Mesodermal cell (in vitro differentiated cells): ENCODE results near the gene GET3.
"Not testable (repeated sequence)": the region's sequence is repeated elsewhere in the genome, so short reads cannot be mapped to it uniquely, and the experiment has no call there.

Source experiments
- H3K27ac ChIP-seq: 2 replicates; pipeline ENCODE4 v1.7.0; 2013; ENCODE audit warnings: mild to moderate bottlenecking, low read depth, low read length, moderate library complexity; ENCODE audit not compliant: severe bottlenecking
- H3K36me3 ChIP-seq: 2 replicates; pipeline ENCODE4 v1.7.1; 2013; ENCODE audit warnings: mild to moderate bottlenecking, low read length, moderate library complexity; ENCODE audit not compliant: control insufficient read depth, insufficient read depth
- H3K4me1 ChIP-seq: one replicate; pipeline ENCODE4 v1.7.1; 2013; ENCODE audit warnings: mild to moderate bottlenecking, low read length; ENCODE audit not compliant: insufficient read depth, control insufficient read depth, poor library complexity, severe bottlenecking
- H3K4me3 ChIP-seq: 2 replicates; pipeline ENCODE4 v1.7.0; 2013; ENCODE audit warnings: low read length, control low read depth, mild to moderate bottlenecking; ENCODE audit not compliant: insufficient read depth, poor library complexity, severe bottlenecking; ENCODE audit errors: extremely low read depth
- H3K9me3 ChIP-seq: 2 replicates; pipeline ENCODE4 v1.7.1; 2013; ENCODE audit warnings: mild to moderate bottlenecking, low read length, moderate library complexity; ENCODE audit not compliant: control insufficient read depth
- WGBS, 2 experiments: methylation state at CpG; one replicate each; pipeline ENCODE4 v1.1.5; 2013; ENCODE audit warnings: missing lambda C conversion rate in 2 of 2; ENCODE audit not compliant: insufficient coverage in 2 of 2; 5-methylcytosine and 5-hydroxymethylcytosine counted together

GET3 gene

DNA sequence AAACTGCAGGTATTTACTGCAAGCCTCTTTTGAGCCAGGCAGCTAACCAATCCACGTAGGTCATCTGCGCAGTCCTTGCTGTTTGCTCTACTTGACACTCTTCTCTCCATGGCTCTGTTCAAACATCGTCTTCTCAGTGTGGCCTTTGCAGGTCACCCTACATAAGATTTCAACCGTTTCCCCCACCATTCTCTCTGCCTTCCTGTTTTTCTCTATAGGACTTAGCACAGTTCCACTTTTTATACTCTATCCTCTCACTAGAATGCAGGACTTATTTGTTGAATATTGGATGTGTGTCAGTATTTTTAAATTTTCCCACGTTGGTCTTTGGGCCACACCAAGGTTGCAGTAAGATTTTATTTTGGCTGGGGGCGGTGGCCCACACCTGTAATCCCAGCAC lies 39.2 kb upstream of the GET3 start:
- no peaks in the 10 kb centered on the region for H3K9me3 ChIP-seq
- H3K27ac ChIP-seq, result no peak overlapping the region
- no peak overlapping the region for H3K4me3 ChIP-seq
- H3K4me1 ChIP-seq, result peaks cover 4% of the 10 kb centered on the region
- peaks cover 46% of the 10 kb centered on the region for H3K36me3 ChIP-seq
- WGBS, 2 experiments, result 85 to 96% methylated on average over 4 to 5 of the region's 6 CpGs

DNA sequence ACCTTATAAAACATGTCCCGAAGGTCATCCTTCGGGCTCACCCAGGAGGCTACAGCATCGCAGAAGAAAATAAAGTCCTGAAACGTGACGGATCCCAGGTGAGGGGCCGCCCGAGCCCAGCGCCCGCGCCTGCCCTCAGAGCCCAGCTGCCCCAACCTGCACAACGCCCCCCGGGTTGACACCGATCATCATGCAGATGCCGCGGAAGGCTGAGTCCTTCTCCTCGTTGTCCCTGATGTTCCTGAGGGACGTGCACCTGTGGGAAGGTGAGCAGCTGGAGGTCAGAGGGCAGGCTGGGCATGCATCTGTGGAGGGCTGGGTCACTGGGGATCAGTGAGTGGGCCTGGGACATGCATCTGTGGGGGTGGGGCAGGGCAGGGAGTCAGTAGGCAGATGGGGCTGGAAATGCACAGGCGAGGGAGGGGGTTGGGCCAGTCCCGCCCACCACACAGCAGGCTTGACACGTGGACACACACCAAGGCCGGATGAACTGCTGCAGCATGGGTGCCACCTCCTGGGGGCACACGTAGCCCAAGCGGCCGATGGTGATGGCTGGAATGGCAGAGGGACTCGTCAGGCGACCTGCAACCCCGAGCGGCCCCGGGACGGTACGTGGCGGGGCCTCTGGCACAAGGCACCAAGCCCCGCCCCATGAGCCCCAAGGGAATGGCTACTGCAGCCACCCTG lies 35.6 kb upstream of the GET3 start:
- H3K36me3 ChIP-seq, result peaks cover 82% of the 10 kb centered on the region
- H3K27ac ChIP-seq, result no peak overlapping the region
- H3K9me3 ChIP-seq, result no peaks in the 10 kb centered on the region
- no peaks in the 10 kb centered on the region for H3K4me1 ChIP-seq
- H3K4me3 ChIP-seq, result no peak overlapping the region
- WGBS, 2 experiments, result 96 to 98% methylated on average over 30 to 32 of the region's 33 CpGs

GRCh38 chr19:12703046-12703445 lies 34.3 kb upstream of the GET3 start:
- Histone ChIP-seq H3K9me3 (no peaks in the 10 kb centered on the region), H3K4me1 (no peaks in the 10 kb centered on the region), H3K4me3 (no peak overlapping the region), H3K27ac (peak overlapping the region; percentile 8), H3K36me3 (peaks cover 95% of the 10 kb centered on the region)
- WGBS, 2 experiments, result 54 to 55% methylated on average over 8 to 9 of the region's 9 CpGs

DNA sequence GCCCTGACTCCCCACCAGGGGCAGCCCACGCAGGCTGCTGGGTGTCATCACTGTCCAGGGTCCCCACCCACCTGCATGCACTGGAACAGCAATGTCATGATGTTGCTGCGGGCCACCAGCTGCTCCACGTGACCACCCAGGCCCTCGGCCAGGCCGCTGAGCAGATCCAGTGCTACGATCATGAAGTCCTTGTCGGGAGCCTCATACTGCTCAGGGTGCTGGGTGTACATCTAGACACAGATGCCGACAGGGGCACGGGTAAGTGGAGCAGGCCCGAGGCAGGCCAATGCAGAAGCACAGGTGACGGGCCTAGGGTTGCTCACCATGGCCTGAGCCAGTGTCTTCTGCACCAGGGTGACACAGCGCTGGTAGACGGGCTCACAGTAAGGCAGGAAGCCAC lies 32.1 kb upstream of the GET3 start:
- 96 to 97% methylated on average over 13 of the region's 13 CpGs for WGBS, 2 experiments
- peaks cover 95% of the 10 kb centered on the region for H3K36me3 ChIP-seq
- no peaks in the 10 kb centered on the region for H3K9me3 ChIP-seq

GRCh38 chr19:12705654-12706331 lies 31.5 kb upstream of the GET3 start:
- 95 to 96% methylated on average over 21 to 24 of the region's 29 CpGs for WGBS, 2 experiments
- H3K36me3 ChIP-seq, result peaks cover 98% of the 10 kb centered on the region

More for the DNA sequence above, 32.1 kb upstream of the GET3 start:
- no peak overlapping the region for H3K27ac ChIP-seq
- H3K4me3 ChIP-seq, result no peak overlapping the region
- H3K4me1 ChIP-seq, result no peaks in the 10 kb centered on the region

GRCh38 chr19:12706332-12706718 lies 31.0 kb upstream of the GET3 start:
- H3K9me3 ChIP-seq, result no peaks in the 10 kb centered on the region
- no peak overlapping the region for H3K27ac ChIP-seq
- 94 to 95% methylated on average over 12 to 13 of the region's 13 CpGs for WGBS, 2 experiments
- peaks cover 98% of the 10 kb centered on the region for H3K36me3 ChIP-seq
- H3K4me3 ChIP-seq, result no peak overlapping the region
- H3K4me1 ChIP-seq, result no peaks in the 10 kb centered on the region

More at GRCh38 chr19:12705654-12706331, 31.5 kb upstream of the GET3 start:
- no peaks in the 10 kb centered on the region for H3K9me3 ChIP-seq
- no peak overlapping the region for H3K27ac ChIP-seq
- H3K4me3 ChIP-seq, result no peak overlapping the region
- H3K4me1 ChIP-seq, result no peaks in the 10 kb centered on the region

DNA sequence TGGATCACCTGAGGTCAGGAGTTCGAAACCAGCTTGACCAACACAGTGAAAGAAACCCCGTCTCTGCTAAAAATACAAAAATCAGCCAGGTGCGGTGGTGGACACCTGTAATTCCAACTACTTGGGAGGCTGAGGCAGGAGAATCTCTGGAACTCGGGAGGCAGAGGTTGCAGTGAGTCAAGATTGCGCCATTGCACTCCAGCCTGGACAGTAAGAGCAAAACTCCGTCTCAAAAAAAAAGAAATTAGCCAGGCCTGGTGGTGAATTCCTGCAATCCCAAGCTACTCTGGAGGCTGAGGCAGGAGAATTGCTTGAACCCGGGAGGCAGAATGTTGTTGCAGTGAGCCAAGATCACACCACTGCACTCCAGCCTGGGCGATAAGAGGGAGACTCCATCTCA lies 28.7 kb upstream of the GET3 start:
- Histone ChIP-seq H3K36me3 (peaks cover 92% of the 10 kb centered on the region), H3K4me1 (no peaks in the 10 kb centered on the region)
- WGBS, 2 experiments, result 94 to 99% methylated on average over 6 to 8 of the region's 8 CpGs

GRCh38 chr19:12711187-12711586 lies 26.1 kb upstream of the GET3 start:
- no peaks in the 10 kb centered on the region for H3K9me3 ChIP-seq
- 98 to 99% methylated on average over 13 of the region's 17 CpGs for WGBS, 2 experiments
- H3K27ac ChIP-seq, result no peak overlapping the region
- H3K36me3 ChIP-seq, result peaks cover 91% of the 10 kb centered on the region
- no peak overlapping the region for H3K4me3 ChIP-seq
- no peaks in the 10 kb centered on the region for H3K4me1 ChIP-seq

More for the DNA sequence above, 28.7 kb upstream of the GET3 start:
- Histone ChIP-seq H3K27ac (no peak overlapping the region), H3K9me3 (no peaks in the 10 kb centered on the region), H3K4me3 (no peak overlapping the region)

GRCh38 chr19:12712077-12712476 lies 25.2 kb upstream of the GET3 start:
- H3K36me3 ChIP-seq, result peaks cover 91% of the 10 kb centered on the region

DNA sequence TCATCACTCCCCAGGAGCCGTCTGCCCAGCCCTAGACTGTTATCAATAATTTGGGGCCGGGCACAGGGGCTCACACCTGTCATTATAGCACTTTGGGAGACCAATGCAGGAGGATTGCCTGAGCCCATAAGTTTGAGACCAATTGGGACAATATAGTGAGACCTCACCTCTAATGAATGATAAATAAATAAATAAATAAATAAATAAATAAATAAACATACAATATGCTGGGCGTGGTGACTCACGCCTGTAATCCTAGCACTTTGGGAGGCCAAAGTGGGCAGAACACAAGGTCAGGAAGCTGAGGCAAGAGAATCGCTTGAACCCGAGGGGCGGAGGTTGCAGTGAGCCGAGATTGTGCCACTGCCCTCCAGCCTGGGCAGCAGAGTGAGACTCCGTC lies 24.0 kb upstream of the GET3 start:
- not testable (repeated sequence) for H3K4me1 ChIP-seq, H3K27ac ChIP-seq, H3K4me3 ChIP-seq, H3K9me3 ChIP-seq
- H3K36me3 ChIP-seq, result peaks cover 91% of the 10 kb centered on the region
- WGBS, 2 experiments, result 100% methylated on average over 4 of the region's 9 CpGs; no CpG with 5 or more reads in 1 of the 2 experiments

More at GRCh38 chr19:12712077-12712476, 25.2 kb upstream of the GET3 start:
- not testable (repeated sequence) for H3K4me3 ChIP-seq, H3K9me3 ChIP-seq, H3K27ac ChIP-seq, H3K4me1 ChIP-seq
- 80 to 85% methylated on average over 7 to 8 of the region's 14 CpGs for WGBS, 2 experiments

DNA sequence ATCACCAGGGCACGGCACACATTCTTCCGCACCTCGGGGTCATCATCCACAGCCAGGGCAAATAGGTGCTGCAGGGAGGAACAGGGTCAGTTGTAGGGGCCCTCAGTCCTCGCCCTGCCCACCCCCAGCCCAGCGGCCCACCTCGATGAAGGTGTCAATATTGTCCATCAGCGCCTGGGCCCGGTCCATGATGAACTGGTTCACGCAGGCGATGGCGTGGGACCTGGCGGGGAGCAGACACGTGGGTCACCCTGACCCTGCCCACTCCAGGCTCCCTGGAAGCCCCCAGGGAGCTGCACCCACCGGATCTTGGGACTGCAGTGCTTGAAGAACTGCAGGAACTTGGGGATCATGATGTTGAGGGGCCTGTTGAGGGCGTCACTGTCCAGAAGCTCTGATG lies 22.2 kb upstream of the GET3 start:
- no peaks in the 10 kb centered on the region for H3K9me3 ChIP-seq
- no peak overlapping the region for H3K4me3 ChIP-seq
- no peaks in the 10 kb centered on the region for H3K4me1 ChIP-seq
- H3K36me3 ChIP-seq, result peaks cover 90% of the 10 kb centered on the region
- 95 to 96% methylated on average over 10 to 15 of the region's 15 CpGs for WGBS, 2 experiments
- H3K27ac ChIP-seq, result no peak overlapping the region
